Activated CD4-positive, CD25-positive, alpha-beta regulatory T cell treated with anti-CD3 and anti-CD28 coated beads, Interleukin-2, amount 50 U/mL, for 72 hours (primary cell): ENCODE results near the gene PALM.
"Not testable (repeated sequence)": the region's sequence is repeated elsewhere in the genome, so short reads cannot be mapped to it uniquely, and the experiment has no call there.

ENCODE experiments used
- DNase-seq: peaks from one replicate; pipeline ENCODE4 v3.0.0; 2021

The PALM gene

DNA sequence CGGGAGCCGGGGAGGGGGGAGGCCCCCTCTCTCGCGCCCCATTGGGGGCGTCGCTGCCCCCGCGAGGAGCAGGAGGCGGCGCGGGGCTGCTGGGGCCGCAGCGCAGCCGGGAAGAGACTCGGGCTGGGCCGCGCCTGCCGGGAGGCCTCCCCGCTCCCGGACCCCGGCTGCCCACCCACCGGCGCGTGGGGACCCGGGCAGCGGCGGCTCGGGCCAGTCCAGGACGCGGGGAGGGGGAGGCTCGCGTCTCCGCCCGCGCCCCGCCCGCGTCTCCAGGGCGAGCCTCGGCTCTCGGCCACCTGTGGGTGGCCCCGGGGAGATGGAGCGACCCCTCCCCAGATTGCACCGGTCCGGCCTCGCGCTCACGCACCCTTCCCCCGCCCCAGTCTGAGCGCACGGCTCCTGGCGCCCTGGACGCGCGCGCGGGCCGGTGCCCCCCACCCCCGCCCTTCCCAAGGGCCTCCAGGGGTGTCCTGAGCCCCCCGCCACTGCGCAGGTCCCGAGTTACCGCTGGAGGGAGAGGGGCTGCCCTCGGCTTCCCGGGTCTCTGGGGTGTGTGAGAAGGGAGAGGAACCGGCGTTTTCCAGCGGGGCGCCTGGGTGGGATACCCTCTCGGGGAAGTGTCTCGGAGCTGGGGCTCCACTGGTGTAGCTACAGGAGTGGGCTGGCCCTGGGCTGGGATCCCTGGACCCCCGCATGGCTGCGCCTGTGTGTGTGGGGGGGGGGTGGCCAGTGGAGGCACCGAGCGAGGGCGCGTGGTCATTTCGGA lies 645 bp downstream of the PALM start:
- no peak for DNase-seq

GRCh38 chr19:709965-710571 lies 1.3 kb downstream of the PALM start:
- no peak for DNase-seq

DNA sequence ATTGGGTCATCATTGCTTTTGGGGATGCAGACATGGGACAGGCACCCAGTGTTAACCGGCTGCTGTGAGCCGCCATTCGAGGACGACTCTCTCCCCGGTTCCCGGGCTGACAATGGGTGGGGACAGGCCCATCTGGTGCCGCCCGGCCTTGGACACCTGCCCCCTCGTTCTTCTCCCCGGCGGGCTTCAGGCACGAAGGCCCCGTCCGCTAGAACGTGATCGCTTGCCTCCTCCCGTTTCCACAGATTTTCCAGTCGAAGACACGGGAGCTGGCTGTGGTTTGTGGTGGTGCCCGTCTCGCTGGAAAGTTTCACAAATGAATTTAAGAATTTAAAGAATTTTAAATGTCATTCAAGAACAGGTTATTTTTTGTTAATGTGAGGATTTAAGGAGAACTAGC lies 2.0 kb downstream of the PALM start:
- DNase-seq = no peak

DNA sequence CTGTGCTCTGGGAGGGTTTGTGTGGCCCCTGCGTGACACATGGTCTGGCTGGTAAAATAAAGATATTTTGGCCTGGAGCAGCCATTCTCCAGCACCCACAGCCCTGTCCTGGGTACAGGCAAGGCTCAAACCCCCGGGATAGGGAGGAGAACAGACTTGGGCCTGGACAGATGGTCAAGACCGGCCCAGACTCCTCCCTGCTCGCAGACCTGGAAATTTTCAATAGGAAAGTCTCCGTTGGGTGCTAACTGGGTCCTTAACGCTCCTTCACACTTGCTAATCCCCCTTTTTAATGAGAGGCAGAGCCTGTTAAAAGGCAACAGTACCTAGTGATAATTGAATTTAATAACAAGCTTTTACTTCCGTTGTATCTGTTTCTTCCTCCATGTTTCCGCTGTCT lies 2.5 kb downstream of the PALM start:
- no peak for DNase-seq

DNA sequence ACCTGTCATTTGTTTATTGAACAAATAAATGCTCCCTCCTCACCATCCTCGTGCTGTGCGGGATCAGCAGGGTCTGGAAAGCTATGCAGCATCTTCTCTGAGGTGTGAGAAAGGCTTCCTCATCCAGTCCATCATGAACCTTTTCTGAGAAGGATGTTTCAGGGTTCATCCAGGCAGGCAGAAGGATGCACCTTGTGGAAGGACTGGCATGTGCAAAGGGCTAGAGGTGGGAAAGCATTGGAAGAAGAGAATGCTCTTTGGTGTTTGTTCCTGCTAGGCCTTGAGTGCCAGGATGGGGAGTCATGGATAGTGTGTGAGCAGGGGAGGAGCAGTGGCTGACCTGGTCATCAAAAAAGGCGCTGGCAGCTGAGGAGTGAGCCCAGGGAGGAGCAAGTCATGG lies 6.6 kb downstream of the PALM start:
- DNase-seq = no peak

DNA sequence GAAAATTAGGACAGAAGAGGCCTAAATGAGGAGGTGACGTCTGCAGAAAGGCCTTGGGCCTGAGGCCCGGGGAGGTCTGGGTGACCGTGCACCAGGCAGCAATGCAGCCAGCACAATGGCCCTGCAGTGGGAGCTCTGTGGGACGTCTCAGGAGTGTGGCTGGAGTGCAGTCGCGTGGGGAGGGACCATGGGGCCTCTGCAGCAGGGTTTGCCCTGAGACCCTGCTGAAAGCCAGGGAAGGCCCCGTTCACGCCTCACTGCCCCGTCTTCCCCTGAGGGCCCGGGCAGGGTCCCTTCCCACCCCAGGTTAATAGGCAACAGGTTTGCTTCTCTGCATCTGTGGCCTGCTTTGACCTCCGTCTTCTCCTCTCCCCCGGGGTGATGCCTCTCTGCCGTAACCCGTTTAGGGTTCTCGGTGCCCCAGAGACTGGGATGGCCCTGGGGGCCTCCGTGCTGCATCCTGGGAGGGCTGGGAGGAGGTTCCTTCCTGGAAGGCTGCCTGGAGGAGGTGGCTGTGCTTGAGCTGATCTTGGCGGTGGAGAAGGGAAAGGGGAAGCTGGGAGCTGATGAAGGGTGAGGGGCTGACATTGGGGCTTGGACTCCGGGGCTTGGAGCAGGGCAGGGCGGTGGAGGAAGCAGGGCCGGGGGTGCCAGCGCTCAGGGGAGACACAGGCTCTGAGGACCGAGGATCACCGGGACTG lies 9.7 kb downstream of the PALM start:
- no peak for DNase-seq

DNA sequence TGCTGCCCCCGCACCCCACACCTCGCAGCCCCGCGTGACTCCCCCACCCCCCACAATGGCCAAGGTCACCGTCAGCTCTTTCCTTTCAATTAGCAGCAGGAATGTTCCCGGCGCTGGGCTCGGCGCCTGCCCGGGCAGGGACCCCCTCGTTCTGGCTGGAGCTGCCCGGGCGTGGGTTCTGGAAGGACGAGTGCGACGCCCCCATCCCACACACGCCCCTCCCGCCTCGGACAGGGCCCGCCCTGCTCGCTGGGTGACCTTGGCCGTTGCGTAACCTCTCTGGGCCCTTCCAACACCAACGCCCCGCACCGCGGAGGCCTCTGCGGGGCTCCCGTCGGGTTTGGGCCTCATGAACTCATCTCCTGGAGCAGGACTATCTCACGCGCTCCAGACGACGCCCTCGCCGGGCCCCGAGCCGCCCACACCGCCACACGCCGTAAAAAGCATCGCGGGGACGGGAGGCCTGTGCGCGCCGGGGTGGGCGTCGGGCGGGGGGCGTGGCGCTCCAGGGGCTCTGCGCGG lies 10.3 kb downstream of the PALM start:
- DNase-seq = no peak

DNA sequence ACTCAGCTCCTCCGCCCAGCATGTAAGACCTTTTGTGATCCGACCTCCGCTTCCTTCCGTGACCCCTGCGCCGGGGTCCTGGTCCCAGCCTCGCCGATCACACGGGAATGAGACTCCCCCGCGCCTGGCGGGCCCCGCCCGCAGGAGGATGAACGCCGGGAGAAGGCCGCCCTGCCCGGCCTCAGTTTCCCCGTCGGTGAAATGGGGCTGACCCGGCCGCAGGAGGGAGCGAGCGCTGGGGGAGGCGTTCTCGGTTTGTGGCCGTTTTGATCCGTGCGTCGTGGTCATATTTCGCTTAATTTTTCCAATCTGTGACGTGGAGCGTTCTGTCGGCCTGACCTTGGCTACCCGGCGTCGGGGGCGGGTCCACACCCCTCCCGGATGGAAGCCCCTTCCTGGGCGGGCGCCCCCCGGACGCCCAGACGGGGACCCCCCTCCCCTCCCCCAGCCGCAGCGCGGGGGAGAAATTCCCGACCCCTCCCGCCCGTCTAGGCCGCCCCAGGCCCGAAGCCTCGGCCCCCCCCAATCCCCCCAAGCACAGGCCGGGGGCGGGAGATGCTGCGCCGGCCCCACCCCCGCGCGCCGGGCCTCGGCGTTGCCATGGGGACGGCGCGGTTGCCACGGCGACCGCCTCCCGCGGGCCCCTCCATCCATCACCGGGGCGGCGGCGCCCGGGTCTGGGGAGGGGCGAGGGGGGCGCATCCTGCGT lies 11.1 kb downstream of the PALM start:
- DNase-seq = no peak

DNA sequence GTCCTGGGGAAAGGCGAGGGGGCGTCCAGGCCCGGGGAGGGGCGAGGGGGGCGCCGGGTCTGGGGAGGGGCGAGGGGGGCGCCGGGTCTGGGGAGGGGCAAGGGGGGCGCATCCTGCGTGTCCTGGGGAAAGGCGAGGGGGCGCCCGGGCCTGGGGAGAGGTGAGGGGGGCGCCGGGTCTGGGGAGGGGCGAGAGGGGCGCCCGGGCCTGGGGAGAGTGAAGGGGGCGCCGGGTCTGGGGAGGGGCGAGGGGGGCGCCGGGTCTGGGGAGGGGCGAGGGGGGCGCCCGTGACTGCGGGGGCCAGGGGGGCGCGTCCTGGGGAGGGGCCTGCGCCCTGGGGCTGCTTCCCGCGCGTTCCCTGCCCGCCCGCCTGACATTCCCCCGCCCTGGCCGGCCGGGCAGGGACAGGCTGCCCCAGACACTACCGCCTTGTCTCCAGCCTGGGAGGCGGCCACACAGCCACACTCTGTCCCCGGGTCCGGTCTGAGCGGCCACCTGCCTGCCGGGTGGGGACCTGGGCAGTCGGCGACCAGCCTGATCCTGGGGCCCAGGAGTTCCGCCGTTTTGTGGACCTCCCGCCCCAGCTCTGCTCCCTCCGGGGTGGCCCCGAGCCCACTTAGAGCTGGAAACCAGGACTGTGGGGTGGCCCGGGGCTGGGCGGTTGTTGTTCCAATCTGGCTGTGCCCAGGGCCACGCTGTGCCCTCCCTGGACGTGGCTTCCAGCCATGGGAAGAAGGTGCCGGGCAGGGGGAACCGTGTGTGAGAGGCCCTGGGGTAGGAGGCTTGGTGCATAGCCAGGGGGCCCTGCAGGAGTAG lies 11.8 kb downstream of the PALM start:
- DNase-seq = no peak

DNA sequence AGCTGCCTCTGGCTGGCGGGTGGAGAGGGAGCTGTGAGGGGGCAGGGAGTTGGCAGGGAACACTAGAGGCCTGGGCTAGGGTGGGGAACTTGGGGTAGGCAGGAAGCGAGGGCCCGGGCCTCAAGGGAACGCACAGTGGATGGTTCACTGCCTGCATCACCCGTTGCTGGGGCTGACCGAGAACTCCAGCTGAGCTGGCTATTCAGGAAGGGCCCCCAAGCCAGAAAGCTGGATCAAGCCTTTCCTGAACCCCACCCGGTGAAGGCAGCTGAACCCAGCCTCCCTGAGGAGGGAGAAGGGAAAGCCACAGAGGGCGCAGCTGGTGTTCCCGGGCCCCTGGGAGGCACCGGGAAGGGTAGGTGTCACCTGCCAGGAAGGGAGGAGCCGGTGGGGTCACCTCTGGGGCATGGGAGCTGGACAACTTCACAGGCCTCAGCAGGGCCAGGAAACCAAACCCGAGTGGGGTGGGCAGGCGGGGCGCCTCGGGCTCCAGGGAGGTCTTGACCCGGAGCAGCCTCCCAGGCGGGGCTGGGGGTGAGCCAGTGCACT lies 13.9 kb downstream of the PALM start:
- DNase-seq = no peak

DNA sequence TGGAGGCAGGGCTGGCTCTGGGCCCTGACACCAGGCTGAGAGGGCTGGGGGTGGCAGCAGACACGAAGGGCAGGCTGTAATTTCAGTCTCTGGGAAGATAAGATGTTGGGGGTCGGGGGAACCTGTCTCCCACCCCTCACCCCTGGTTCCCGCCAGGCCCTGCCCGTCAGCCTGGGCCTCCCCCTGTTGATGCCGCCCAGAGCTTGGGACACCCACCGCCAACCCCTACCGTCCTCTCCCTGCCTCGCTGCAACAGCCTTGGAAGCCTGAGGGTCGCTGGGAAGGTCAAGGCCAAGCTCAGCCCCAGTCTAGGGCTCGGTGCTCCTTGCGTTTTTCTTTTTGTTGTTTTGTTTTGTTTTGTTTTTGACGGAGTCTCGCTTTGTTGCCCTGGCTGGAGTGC lies 14.5 kb downstream of the PALM start:
- DNase-seq = no peak

DNA sequence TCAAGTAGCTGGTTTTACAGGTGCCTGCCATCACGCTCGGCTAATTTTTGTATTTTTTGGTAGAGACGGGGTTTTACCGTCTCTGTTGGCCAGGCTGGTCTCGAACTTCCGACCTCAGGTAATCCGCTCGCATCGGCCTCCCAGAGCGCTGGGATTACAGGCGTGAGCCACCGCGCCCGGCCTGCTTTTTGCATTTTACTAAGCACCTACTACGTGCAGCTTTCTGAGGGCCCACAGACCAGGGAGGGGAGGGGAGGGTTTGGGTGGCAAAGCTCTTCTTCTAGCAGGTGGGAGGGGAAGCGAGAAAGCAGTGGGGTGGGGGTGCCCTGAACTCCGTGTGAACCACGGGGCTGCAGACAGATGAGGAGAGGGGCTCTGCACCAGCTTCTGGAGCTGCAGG lies 15.0 kb downstream of the PALM start:
- no peak for DNase-seq

DNA sequence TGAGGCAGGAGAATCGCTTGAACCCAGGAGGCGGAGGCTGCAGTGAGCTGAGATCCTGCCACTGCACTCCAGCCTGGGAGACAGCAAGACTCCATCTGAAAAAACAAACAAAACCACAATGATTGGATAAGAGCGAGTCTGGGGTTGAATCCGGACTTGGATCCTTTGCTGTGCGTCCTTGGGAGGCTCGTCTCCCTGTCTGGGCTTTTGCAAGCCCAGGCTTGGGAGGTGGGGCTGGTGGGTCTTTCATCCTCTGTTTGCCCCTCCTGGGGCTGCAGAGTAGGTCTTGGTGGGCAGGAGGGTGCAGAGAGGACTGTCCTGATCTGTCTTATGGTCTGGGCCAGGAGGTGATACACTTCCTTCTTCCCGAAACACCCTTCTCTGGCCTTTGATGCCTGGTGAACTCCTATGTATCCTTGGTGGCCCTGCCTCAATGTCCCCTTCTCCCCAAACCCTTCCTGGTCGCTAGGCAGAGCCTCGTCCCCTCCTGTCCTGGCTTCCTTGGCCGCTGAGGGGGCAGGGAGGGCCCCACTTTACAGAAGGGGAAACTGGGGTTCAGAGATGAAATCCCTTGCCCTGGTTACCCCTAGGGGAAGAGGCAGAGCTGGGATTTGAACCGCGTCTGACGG lies 16.8 kb downstream of the PALM start:
- DNase-seq = no peak

DNA sequence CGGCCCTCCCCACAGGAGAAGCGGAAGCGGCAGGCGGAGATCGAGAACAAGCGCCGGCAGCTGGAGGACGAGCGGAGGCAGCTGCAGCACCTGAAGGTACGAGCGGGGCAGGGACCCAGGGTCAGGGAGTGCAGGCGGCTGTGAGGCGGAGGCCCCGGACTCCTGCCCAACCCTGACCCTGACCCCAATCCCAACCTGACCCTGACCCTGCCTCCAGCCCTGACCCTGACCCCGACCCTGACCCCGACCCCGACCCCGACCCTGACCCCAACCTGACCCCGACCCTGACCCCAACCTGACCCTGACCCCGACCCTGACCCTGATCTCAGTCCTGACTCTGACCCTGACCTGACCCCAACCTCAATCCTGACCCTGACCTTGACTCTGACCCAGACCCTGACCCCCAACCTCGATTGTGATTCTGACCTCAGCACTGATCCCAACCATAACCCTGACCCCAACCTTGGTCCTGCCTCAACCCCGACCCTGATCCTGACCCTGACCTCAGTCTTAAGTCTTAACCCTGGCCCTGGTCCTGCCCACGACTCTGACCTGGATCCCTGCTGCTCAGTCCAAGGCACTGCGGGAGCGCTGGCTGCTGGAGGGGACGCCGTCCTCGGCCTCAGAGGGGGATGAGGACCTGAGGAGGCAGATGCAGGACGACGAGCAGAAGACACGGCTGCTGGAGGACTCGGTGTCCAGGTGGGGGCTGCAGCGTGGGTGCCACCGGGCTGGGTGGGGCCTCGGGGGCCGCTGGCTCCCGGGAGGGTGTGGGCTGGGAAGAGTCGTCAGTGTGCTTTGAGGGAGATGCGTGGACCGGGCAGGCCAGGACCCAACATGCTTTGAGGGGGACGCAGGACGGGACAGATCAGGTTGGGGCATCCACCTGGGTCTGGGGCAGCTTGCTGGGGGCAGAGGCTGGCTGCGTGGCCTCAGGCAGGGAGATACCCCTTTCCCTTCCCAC lies 18.5 kb downstream of the PALM start:
- DNase-seq = no peak

DNA sequence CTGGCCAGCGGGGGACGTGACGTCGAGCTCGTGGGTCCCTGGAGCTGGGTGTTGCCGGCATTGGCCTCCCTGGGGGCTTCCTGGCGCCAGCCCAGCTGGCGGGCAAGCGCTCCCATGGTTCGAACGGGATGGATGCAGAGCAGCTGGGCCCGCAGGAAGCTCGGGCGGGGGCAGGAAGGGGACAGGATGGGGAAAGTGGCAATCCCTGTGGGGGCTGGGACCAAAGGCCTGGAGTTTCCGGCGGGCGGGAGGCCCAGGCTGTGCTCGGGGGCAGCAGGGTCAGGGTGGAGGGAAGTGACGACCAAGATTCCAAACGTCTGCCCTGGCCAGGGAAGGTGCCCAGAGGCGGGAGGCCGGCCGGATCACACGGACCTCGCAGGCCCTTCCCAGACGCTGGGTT lies 19.3 kb downstream of the PALM start:
- no peak for DNase-seq

GRCh38 chr19:729564-729963 lies 20.8 kb downstream of the PALM start:
- not testable (repeated sequence) for DNase-seq

DNA sequence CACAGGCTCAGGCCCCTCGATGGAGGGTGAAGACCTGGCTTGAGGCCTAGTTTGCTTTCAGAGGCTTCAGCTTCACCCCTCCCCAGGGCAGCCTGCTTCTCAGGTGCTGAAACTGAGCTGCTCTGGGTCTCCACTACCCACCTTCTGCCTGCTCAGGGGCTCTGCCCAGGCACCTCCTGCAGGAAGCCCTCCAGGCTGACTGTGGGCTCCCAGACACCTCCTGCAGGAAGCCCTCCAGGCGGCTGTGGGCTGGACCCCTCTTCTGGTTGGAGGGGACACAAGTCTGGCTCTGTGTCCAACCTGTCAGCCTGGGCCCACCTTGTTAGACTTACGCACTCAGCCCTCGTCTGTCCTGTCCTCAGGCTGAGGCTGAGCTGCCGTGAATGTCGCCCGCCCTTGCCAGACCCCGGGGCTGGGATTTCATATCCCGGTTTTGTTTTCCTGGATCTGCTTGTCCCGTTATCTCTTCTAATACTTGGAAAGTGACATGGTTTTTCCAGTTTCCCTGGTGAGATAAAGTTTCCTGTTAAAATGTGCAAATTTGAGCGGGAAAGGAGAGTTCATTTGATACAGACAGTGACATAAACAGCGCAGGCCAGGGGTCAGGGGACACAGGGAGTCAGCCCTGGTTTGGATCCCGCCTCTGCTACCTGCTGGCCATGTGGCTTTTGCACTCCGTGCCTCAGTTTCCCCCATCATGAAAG lies 21.4 kb downstream of the PALM start:
- no peak for DNase-seq

DNA sequence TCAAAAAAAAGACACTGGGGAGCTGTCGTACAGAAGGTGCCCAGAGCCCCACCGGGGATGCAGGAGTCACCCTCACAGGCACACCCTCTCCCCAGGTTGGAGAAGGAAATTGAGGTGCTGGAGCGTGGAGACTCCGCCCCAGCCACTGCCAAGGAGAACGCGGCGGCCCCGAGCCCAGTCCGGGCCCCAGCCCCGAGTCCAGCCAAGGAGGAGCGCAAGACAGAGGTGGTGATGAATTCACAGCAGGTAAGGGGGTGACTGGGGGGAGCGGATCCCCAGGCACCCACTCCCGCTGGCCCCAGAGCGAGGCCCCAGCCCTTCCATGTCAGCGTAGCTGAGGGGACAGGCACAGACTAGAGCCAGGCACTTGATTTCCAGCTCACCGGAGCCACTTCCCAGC lies 22.3 kb downstream of the PALM start:
- DNase-seq = no peak

DNA sequence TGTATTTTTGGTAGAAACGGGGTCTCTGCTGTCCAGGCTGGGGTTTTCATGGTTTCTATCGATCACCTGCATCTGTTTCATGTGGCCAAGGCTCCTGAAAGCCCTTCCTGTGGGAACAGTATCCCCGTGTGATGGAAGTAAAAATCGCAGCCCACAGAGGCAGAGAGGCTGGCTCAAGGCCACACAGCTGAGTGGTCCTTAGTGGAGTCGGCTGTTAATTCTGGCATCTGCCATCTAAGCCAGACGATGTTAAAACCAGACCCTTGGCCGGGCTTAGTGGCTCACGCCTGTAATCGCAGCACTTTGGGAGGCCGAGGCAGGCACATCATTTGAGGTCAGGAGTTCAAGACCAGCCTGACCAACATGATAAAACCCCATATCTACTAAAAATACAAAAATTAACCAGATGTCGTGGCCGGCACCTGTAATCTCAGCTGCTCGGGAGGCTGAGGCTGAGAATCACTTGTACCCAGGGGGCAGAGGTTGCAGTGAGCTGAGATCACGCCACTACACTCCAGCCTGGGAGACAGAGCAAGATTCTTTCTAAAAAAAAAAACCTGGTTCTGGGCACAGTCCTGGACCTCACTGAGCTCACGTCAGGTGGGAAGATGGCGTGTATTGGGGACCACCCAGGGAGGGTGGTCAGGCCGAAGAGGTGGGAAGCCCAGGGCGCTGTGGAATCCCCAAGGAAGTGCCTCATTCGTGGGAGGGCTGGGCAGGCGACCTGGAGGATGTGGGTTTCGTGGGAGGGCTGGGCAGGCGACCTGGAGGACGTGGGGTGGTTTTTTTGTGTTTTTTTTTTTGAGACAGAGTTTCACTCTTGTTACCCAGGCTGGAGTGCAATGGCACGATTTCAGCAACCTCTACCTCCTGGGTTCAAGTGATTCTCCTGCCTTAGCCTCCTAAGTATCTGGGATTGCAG lies 23.7 kb downstream of the PALM start:
- DNase-seq = no peak
